Thymus (tissue), 11 donors: ENCODE results near the gene BAIAP2L2. TPM values are rescaled to one million over a fixed set of nuclear protein-coding genes. Genes with fewer than 3 reads are reported as not detected.

ENCODE experiments used
- DNase-seq, 9 donors: peaks; one replicate each; pipeline ENCODE4 v3.0.0-alpha.2; 2013; ENCODE audit warnings: low spot score in 9 of 9, low read depth in 6 of 9, missing footprints in 1 of 9
- H3K27ac ChIP-seq, 2 donors: one replicate each; pipeline ENCODE4 v1.5.1; 2013; ENCODE audit warnings: control low read depth in 1 of 2, low read depth in 1 of 2, low read length in 1 of 2, mild to moderate bottlenecking in 1 of 2, moderate library complexity in 1 of 2
- H3K27me3 ChIP-seq, 2 donors: one replicate each; pipeline ENCODE4 v1.5.1; 2013; ENCODE audit warnings: low read length in 1 of 2; ENCODE audit not compliant: control insufficient read depth in 2 of 2, insufficient read depth in 1 of 2
- H3K36me3 ChIP-seq, 2 donors: one replicate each; pipeline ENCODE4 v1.5.1; 2013; ENCODE audit warnings: low read length in 1 of 2, mild to moderate bottlenecking in 1 of 2, moderate library complexity in 1 of 2; ENCODE audit not compliant: control insufficient read depth in 2 of 2, insufficient read depth in 2 of 2
- H3K4me1 ChIP-seq, 2 donors: one replicate each; pipeline ENCODE4 v1.5.1; 2013; ENCODE audit warnings: low read length in 2 of 2; ENCODE audit not compliant: control insufficient read depth in 2 of 2, insufficient read depth in 2 of 2
- H3K4me3 ChIP-seq, 2 donors: one replicate each; pipeline ENCODE4 v1.5.1; 2013; ENCODE audit warnings: low read length in 2 of 2, control low read depth in 1 of 2, mild to moderate bottlenecking in 1 of 2
- H3K9me3 ChIP-seq, 2 donors: one replicate each; pipeline ENCODE4 v1.5.1; 2013; ENCODE audit warnings: low read length in 1 of 2, mild to moderate bottlenecking in 1 of 2; ENCODE audit not compliant: control insufficient read depth in 2 of 2, insufficient read depth in 1 of 2
- WGBS: extraction: QIAGEN DNeasy Blood & Tissue Kit; methylation state at CpG from one replicate; pipeline ENCODE4 v1.1.7; 2013; 5-methylcytosine and 5-hydroxymethylcytosine counted together
- polyA plus RNA-seq: library from polyadenylated mRNA; stranded (reverse); fragments of 200-250 nt; gene quantifications from one replicate; pipeline ENCODE4 v1.2.3, GENCODE V29; 2013
- total RNA-seq: library from RNA; stranded (reverse); fragments of 120-200 nt; gene quantifications from one replicate; pipeline ENCODE4 v1.2.4, GENCODE V29; 2013
- donor health status: healthy.

Gene BAIAP2L2
- total and polyA plus RNA-seq, 2 donors = 0.33 to 3.5 TPM

DNA sequence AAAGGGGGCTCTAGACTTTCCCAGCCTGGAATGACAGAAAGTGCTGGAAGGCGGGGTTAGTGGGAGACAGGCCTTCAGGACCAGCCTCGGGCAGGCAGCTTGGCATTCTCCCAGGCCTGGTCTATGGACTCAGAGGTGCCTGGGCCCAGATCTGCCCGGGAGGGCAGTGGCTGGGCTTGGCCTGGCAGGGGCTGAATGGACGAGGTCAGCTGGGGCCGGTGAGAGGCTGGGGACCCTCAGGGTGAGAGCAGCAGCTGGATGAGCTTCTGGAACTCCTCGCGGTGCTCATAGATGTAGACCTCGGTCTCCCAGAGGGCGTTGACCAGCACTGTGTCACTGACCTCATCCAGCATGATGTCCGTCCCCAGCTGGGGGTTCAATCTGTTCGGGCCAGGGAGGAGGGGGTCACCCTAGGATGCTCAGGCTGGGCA lies 1.5 kb upstream of the BAIAP2L2 start:
- WGBS = 96% methylated on average over 11 of the region's 11 CpGs
- Histone ChIP-seq H3K27me3 (no peaks in the 10 kb centered on the region), H3K9me3 (no peaks in the 10 kb centered on the region), H3K4me3 (no peak overlapping the region), H3K4me1 (no peaks in the 10 kb centered on the region), H3K27ac (no peak overlapping the region), H3K36me3 (peaks cover 15 to 36% of the 10 kb centered on the region in 2 donors)
- no peak for DNase-seq

- no peak overlapping the region for H3K4me3 ChIP-seq
- DNase-seq = no peak
- H3K27ac ChIP-seq = no peak overlapping the region
- H3K27me3 ChIP-seq = no peaks in the 10 kb centered on the region
- 96% methylated on average over 30 of the region's 30 CpGs for WGBS
- no peaks in the 10 kb centered on the region for H3K4me1 ChIP-seq
- peaks cover 15 to 36% of the 10 kb centered on the region in 2 donors for H3K36me3 ChIP-seq
- H3K9me3 ChIP-seq = no peaks in the 10 kb centered on the region
Measured at GRCh38 chr22:38110863-38111852, 674 bp upstream of the BAIAP2L2 start.

DNA sequence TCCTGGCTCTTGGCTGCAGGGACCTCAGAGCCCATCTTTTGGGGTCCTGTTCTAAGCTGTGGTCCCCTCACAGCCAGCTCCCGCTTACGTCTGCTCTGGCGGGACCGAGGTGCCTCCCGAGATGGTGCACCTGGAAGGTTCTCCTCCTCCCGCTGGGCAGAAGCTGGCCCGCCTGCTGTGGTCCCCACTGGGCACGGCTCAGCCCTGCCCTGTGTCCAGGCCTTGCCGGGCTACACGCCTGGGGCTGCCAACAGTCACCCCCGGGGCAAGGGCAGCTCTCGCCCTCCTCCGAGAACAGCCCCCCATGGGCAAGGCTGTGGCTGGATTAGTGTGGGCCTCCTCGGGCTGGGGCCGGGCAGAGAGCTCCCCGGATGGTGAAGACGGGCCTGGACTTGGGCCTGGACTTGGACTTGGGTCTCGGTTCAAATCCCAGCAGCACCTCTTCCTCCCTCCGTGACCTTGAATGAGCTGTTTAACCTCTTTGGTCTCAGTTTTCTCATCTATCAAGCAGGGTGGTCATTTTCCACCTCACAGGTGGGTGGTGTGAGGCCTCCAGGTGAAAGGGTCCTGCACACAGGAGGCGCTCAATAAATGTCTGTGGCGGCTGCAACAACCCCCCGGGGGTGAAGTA lies 998 bp downstream of the BAIAP2L2 start:
- H3K27me3 ChIP-seq = no peaks in the 10 kb centered on the region
- peaks cover 8 to 26% of the 10 kb centered on the region in 2 donors for H3K36me3 ChIP-seq
- 95% methylated on average over 22 of the region's 22 CpGs for WGBS
- no peaks in the 10 kb centered on the region for H3K4me1 ChIP-seq
- H3K4me3 ChIP-seq = no peak overlapping the region
- H3K27ac ChIP-seq = no peak overlapping the region
- no peaks in the 10 kb centered on the region for H3K9me3 ChIP-seq
- peak in 1 of 9 donors; percentile 26 for DNase-seq

DNA sequence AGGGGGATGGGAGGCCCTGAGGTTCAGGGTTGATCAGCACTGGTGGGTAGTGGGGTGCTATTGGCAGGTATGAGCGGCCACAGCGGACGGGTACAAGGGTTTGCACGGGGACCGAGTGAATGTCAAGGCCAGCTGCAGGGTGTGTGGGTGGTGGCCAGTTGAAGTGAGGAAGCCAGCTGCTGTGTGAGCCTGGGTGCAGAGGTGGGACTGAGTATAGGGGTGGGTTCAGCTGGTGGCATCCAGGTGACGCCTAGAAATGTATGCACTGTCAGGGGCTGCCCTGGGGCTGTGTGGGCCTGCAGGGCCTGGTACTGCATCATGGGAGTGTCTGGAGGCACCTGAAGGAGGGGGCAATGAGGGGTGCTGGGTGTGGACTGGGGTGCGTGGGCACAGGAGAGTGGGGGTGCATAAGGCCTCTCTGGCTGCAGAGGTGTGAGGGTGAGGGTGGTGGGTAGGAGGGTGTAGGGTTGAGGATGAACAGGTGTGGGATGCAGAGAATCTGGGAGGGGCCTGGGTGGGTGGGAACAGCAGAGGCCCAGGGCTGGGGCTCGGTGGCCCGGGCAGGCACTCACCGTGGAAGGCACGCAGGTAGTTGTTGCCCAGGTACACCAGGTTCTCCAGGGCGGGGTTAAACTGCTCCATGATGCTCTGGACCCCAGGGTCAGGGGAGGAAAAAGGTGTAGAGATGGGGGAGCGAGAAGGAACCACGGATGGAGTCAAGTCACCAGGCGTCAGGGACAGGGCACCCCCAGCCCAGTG lies 1.7 kb downstream of the BAIAP2L2 start:
- Histone ChIP-seq H3K27ac (no peak overlapping the region), H3K9me3 (no peaks in the 10 kb centered on the region), H3K4me3 (no peak overlapping the region), H3K4me1 (no peaks in the 10 kb centered on the region), H3K36me3 (peaks cover 6 to 26% of the 10 kb centered on the region in 2 donors), H3K27me3 (no peaks in the 10 kb centered on the region)
- DNase-seq = no peak
- WGBS = 99% methylated on average over 15 of the region's 15 CpGs

GRCh38 chr22:38107692-38108515 lies 2.6 kb downstream of the BAIAP2L2 start:
- Histone ChIP-seq H3K9me3 (no peaks in the 10 kb centered on the region), H3K36me3 (peaks cover 0 to 19% of the 10 kb centered on the region in 2 donors), H3K4me1 (no peaks in the 10 kb centered on the region), H3K27me3 (no peaks in the 10 kb centered on the region), H3K27ac (no peak overlapping the region), H3K4me3 (no peak overlapping the region)
- no peak for DNase-seq
- WGBS = 98% methylated on average over 17 of the region's 17 CpGs

DNA sequence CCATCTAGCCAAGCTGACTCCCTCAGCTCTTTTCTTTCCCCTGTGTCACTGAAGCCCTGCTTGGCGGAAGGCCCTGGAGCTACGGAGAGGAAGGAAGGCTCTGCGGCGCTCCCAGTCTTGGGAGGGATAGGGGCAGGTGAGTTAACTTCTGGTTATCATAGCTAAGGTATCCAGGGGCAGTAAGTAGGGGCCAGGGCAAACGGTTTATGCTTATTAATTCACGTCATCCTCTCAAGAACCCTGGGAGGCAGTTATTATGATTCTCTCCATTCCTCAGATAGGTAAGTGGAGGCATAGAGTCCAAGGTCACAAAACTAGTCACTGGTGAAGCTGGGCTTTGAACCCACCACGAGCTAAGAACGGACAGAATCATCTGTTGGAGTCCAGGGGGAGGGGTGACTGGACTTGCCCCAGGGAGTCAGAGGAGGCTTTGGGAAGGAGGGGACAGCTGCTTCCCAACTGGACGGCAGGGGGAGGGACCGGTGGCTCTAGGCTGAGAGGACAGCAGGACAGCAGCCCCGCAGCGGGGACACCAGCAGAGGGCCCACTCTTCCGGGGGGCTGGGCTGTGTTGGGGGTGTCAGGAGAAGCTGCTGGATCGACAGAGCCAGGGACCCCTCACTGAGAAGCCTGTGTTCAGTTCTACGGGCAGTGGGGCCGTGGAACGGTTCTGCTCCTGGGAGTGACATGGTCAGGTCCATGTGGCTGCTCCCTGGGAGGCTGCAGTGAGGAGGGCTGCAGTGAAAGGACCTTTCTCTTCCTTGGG lies 3.5 kb downstream of the BAIAP2L2 start:
- H3K27ac ChIP-seq = no peak overlapping the region
- no peaks in the 10 kb centered on the region for H3K4me1 ChIP-seq
- peaks cover 0 to 11% of the 10 kb centered on the region in 2 donors for H3K36me3 ChIP-seq
- no peaks in the 10 kb centered on the region for H3K9me3 ChIP-seq
- H3K4me3 ChIP-seq = no peak overlapping the region
- WGBS = 92% methylated on average over 17 of the region's 17 CpGs
- no peaks in the 10 kb centered on the region for H3K27me3 ChIP-seq
- DNase-seq = no peak

GRCh38 chr22:38104084-38104483 lies 6.4 kb downstream of the BAIAP2L2 start:
- no peak overlapping the region for H3K4me3 ChIP-seq
- no peaks in the 10 kb centered on the region for H3K27me3 ChIP-seq
- 95% methylated on average over 6 of the region's 6 CpGs for WGBS
- no peak overlapping the region for H3K27ac ChIP-seq
- H3K4me1 ChIP-seq = no peaks in the 10 kb centered on the region
- peaks cover 0 to 6% of the 10 kb centered on the region in 2 donors for H3K36me3 ChIP-seq
- H3K9me3 ChIP-seq = no peaks in the 10 kb centered on the region
- no peak for DNase-seq

- no peaks in the 10 kb centered on the region for H3K27me3 ChIP-seq
- no peaks in the 10 kb centered on the region for H3K9me3 ChIP-seq
- H3K36me3 ChIP-seq = peaks cover 0 to 4% of the 10 kb centered on the region in 2 donors
- 90% methylated on average over 8 of the region's 8 CpGs for WGBS
- no peaks in the 10 kb centered on the region for H3K4me1 ChIP-seq
- no peak for DNase-seq
- H3K4me3 ChIP-seq = no peak overlapping the region
- no peak overlapping the region for H3K27ac ChIP-seq
Measured at GRCh38 chr22:38103641-38104040, 6.8 kb downstream of the BAIAP2L2 start.
